DND-41 (cell line): Measurements from ENCODE around the gene NPHP4.
"Not testable (repeated sequence)": the region's sequence is repeated elsewhere in the genome, so short reads cannot be mapped to it uniquely, and the experiment has no call there.

Experiments used
- ATAC-seq: fragments of 200-7000 bp; cut with Tn5 transposase; 3 replicates; pipeline ENCODE4 v1.9.1; 2021; ENCODE audit warnings: low read depth; ENCODE audit not compliant: insufficient read depth
- DNase-seq: peaks from one replicate; pipeline ENCODE4 v3.0.0-alpha.2; 2020
- H2AFZ ChIP-seq: 2 replicates; pipeline ENCODE4 v1.6.0; 2012; ENCODE audit warnings: low read depth, low read length
- H3K27ac ChIP-seq: 2 replicates; pipeline ENCODE4 v1.5.1; 2012; ENCODE audit warnings: low read length, inconsistent platforms
- H3K27me3 ChIP-seq: fragments of 200-600 bp; sonication (generic); 2 replicates; pipeline ENCODE4 v1.6.0; 2012; ENCODE audit warnings: low read length, mild to moderate bottlenecking, inconsistent platforms; ENCODE audit not compliant: insufficient read depth, poor library complexity
- H3K36me3 ChIP-seq: 2 replicates; pipeline ENCODE4 v1.5.1; 2012; ENCODE audit warnings: low read length, inconsistent platforms; ENCODE audit not compliant: insufficient read depth
- H3K4me1 ChIP-seq: 2 replicates; pipeline ENCODE4 v1.5.1; 2012; ENCODE audit warnings: mild to moderate bottlenecking, low read length; ENCODE audit not compliant: insufficient read depth
- H3K4me2 ChIP-seq: 2 replicates; pipeline ENCODE4 v1.6.0; 2012; ENCODE audit warnings: mild to moderate bottlenecking, moderate library complexity, low read length, inconsistent platforms; ENCODE audit not compliant: insufficient read depth
- H3K4me3 ChIP-seq, 2 experiments: fragments of 200-600 bp in 1 of 2; shearing (Covaris generic) in 1 of 2; 2 replicates each; pipeline ENCODE4 v1.5.1; 2012 to 2016; ENCODE audit warnings: inconsistent platforms in 2 of 2, low read length in 2 of 2, mild to moderate bottlenecking in 2 of 2, low read depth in 1 of 2, moderate library complexity in 1 of 2
- H3K79me2 ChIP-seq: 2 replicates; pipeline ENCODE4 v1.6.0; 2012; ENCODE audit warnings: low read length, inconsistent platforms; ENCODE audit not compliant: insufficient read depth
- H3K9ac ChIP-seq: 2 replicates; pipeline ENCODE4 v1.6.0; 2012; ENCODE audit warnings: low read depth, mild to moderate bottlenecking, inconsistent platforms, low read length, moderate library complexity
- H3K9me3 ChIP-seq: 2 replicates; pipeline ENCODE4 v1.5.1; 2012; ENCODE audit warnings: low read length, moderate library complexity, mild to moderate bottlenecking, inconsistent platforms; ENCODE audit not compliant: insufficient read depth, severe bottlenecking
- H4K20me1 ChIP-seq: 2 replicates; pipeline ENCODE4 v1.6.0; 2012; ENCODE audit warnings: low read length; ENCODE audit not compliant: insufficient read depth
- EZH2 ChIP-seq: IDR thresholded peaks from 3 replicates; pipeline ENCODE4 v1.6.1; 2012; ENCODE audit warnings: borderline replicate concordance, low read depth, mild to moderate bottlenecking, moderate library complexity, low read length, inconsistent platforms; ENCODE audit not compliant: severe bottlenecking
- TF ChIP-seq, protein P1 (sequence below): IDR thresholded peaks from 2 replicates; pipeline ENCODE4 v1.5.1; 2012; ENCODE audit warnings: borderline replicate concordance, low read length, moderate library complexity, mild to moderate bottlenecking; ENCODE audit not compliant: poor library complexity, severe bottlenecking; ENCODE audit errors: extremely low read depth

Gene NPHP4

DNA sequence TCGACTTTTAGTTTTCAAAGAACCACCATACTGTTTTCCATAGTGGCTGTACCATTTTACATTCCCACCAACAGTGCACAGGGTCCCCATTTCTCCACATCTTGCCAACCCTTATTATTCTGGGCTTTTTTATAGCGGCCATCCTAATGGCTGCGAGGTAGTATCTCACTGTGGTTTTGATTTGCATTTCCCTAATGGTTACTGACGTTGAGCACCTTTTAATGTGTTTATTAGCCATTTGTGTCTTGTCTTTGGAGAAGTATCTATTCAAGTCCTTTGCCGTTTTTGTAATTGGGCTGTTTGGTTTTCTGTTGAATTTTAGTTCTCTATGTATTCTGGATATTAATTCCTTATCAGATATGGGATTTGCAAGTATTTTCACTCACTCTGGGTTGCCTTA lies 31.1 kb upstream of the NPHP4 start:
- H3K36me3 ChIP-seq, result no peaks in the 10 kb centered on the region; the same call in 1 of the 2 replicates
- no peak overlapping the region for H3K4me3 ChIP-seq
- H3K79me2 ChIP-seq, result peaks cover 9% of the 10 kb centered on the region
- H3K27me3 ChIP-seq, result no peaks in the 10 kb centered on the region
- no peak for ATAC-seq
- no peak overlapping the region for H3K9ac ChIP-seq
- no peak for DNase-seq
- H3K27ac ChIP-seq, result no peak overlapping the region
- H4K20me1 ChIP-seq, result peaks cover 38% of the 10 kb centered on the region
- H3K4me1 ChIP-seq, result peaks cover 31% of the 10 kb centered on the region
- H3K4me2 ChIP-seq, result no peak overlapping the region
- no peaks in the 10 kb centered on the region for H3K9me3 ChIP-seq
- no peak for TF ChIP-seq EZH2
- TF ChIP-seq, protein P1, sequence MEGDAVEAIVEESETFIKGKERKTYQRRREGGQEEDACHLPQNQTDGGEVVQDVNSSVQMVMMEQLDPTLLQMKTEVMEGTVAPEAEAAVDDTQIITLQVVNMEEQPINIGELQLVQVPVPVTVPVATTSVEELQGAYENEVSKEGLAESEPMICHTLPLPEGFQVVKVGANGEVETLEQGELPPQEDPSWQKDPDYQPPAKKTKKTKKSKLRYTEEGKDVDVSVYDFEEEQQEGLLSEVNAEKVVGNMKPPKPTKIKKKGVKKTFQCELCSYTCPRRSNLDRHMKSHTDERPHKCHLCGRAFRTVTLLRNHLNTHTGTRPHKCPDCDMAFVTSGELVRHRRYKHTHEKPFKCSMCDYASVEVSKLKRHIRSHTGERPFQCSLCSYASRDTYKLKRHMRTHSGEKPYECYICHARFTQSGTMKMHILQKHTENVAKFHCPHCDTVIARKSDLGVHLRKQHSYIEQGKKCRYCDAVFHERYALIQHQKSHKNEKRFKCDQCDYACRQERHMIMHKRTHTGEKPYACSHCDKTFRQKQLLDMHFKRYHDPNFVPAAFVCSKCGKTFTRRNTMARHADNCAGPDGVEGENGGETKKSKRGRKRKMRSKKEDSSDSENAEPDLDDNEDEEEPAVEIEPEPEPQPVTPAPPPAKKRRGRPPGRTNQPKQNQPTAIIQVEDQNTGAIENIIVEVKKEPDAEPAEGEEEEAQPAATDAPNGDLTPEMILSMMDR, result no peak
- H2AFZ ChIP-seq, result no peak overlapping the region

DNA sequence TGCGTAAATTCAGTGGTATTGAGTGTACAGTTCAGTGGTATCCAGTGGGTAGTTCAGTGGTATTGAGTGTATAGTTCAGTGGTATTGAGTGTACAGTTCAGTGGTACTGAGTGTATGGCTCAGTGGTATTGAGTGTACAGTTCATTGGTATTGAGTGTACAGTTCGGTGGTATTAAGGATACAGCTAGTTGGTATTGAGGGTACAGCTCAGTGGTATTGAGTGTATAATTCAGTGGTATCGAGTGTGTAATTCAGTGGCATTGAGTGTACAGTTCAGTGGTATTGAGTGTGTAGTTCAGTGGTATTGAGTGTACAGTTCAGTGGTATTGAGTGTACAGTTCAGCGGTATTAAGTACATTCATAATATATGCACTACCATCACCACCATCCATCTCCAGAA lies 30.0 kb upstream of the NPHP4 start:
- H3K27ac ChIP-seq, result no peak overlapping the region
- no peak overlapping the region for H2AFZ ChIP-seq
- DNase-seq (no peak), ATAC-seq (no peak)
- H3K36me3 ChIP-seq, result no peaks in the 10 kb centered on the region; the same call in 1 of the 2 replicates
- H3K4me1 ChIP-seq, result peaks cover 20% of the 10 kb centered on the region
- no peaks in the 10 kb centered on the region for H3K9me3 ChIP-seq
- no peak overlapping the region for H3K4me2 ChIP-seq
- H3K27me3 ChIP-seq, result no peaks in the 10 kb centered on the region
- peaks cover 33% of the 10 kb centered on the region for H4K20me1 ChIP-seq
- no peak overlapping the region for H3K4me3 ChIP-seq
- no peak for TF ChIP-seq EZH2
- TF ChIP-seq, protein P1, result no peak
- no peak overlapping the region for H3K9ac ChIP-seq
- peaks cover 5% of the 10 kb centered on the region for H3K79me2 ChIP-seq

DNA sequence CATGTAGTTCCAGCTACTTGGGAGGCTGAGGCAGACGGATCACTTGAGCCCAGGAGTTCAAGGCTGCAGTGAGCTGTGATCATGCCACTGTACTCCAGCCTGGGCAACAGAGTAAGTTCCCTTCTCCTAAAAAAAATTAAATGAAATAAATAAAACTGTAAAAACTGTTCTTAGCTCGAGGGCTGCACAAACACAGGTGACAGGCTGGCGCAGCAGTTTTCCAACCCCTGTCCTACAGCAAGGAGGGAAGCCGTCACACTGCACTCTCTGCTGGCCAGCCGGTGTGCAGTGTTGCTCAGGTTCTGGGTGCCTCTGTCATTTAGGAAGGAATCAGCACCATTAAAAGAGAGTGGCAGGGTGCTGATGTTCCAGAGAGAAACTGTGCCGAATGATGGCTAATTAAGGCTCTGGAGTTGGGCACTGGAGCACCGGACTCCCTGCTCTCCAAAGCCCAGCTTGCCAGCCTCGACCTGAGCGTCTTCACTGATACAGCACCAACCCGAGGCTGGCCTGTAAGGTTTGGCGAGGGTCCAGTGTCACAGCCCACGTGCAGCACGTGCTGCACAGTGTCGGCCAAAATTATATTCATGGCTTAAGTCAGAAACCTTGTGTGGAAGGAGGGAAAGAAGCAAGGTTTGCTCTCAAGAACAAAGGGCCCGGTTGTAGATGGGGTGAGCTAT lies 27.1 kb upstream of the NPHP4 start:
- H3K27ac ChIP-seq, result no peak overlapping the region
- H3K4me3 ChIP-seq, result no peak overlapping the region
- TF ChIP-seq, protein P1, result no peak
- TF ChIP-seq EZH2, result no peak
- no peaks in the 10 kb centered on the region for H3K9me3 ChIP-seq
- H3K27me3 ChIP-seq, result no peaks in the 10 kb centered on the region
- ATAC-seq (no peak), DNase-seq (no peak)
- no peak overlapping the region for H3K9ac ChIP-seq
- peaks cover 27% of the 10 kb centered on the region for H4K20me1 ChIP-seq
- no peak overlapping the region for H3K4me2 ChIP-seq
- no peaks in the 10 kb centered on the region for H3K79me2 ChIP-seq
- no peaks in the 10 kb centered on the region for H3K36me3 ChIP-seq
- no peaks in the 10 kb centered on the region for H3K4me1 ChIP-seq
- H2AFZ ChIP-seq, result no peak overlapping the region

DNA sequence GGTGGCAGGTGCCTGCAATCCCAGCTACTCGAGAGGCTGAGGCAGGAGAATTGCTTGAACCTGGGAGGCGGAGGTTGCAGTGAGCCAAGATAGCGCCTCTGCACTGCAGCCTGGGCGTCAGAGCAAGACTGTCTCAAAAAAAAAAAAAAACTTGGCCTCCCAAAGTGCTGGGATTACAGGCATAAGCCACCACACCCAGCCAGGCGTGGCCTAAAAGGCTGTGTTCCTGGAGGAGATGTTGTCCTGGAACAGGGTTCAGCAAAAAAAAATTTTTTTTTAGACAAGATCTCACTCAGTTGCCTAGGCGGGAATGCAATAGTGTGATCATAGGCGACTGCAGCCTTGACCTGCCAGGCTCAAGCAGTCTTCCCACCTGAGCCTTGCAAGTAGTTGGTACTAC lies 25.4 kb upstream of the NPHP4 start:
- not testable (repeated sequence) for H3K36me3 ChIP-seq, H3K27me3 ChIP-seq, H3K9ac ChIP-seq, H3K4me3 ChIP-seq, H3K27ac ChIP-seq, H3K4me2 ChIP-seq, H3K79me2 ChIP-seq, DNase-seq, H3K4me1 ChIP-seq, H2AFZ ChIP-seq, H3K9me3 ChIP-seq, ATAC-seq
- H4K20me1 ChIP-seq, result peaks cover 37% of the 10 kb centered on the region
